NAMALWA (cell line): Measurements from ENCODE around the gene WWTR1.

Source experiments
- DNase-seq: peaks from one replicate; pipeline ENCODE4 v3.0.0-alpha.2; 2015; ENCODE audit warnings: low spot score

Gene WWTR1

GRCh38 chr3:149592758-149593240, 65.0 kb downstream of the WWTR1 start:
- no peak for DNase-seq

- DNase-seq, result no peak
Measured at GRCh38 chr3:149590691-149591441, 67.0 kb downstream of the WWTR1 start.

- no peak for DNase-seq
Measured at GRCh38 chr3:149589332-149589731, 68.5 kb downstream of the WWTR1 start.

- DNase-seq, result no peak
Measured at GRCh38 chr3:149588909-149589308, 68.9 kb downstream of the WWTR1 start.

GRCh38 chr3:149587383-149587782, 70.4 kb downstream of the WWTR1 start:
- DNase-seq, result no peak

GRCh38 chr3:149586871-149587270, 71.0 kb downstream of the WWTR1 start:
- no peak for DNase-seq

- no peak for DNase-seq
Measured at GRCh38 chr3:149585401-149585726, 72.5 kb downstream of the WWTR1 start.

GRCh38 chr3:149583921-149584635, 73.7 kb downstream of the WWTR1 start:
- no peak for DNase-seq

GRCh38 chr3:149582395-149582794, 75.4 kb downstream of the WWTR1 start:
- DNase-seq, result no peak

GRCh38 chr3:149581681-149582370, 76.0 kb downstream of the WWTR1 start:
- no peak for DNase-seq

- DNase-seq, result no peak
Measured at GRCh38 chr3:149581248-149581647, 76.6 kb downstream of the WWTR1 start.

- DNase-seq, result no peak
Measured at GRCh38 chr3:149579838-149580542, 77.8 kb downstream of the WWTR1 start.

GRCh38 chr3:149579161-149579560, 78.7 kb downstream of the WWTR1 start:
- no peak for DNase-seq

GRCh38 chr3:149577801-149578200, 80.0 kb downstream of the WWTR1 start:
- DNase-seq, result no peak

- no peak for DNase-seq
Measured at GRCh38 chr3:149575961-149576564, 81.8 kb downstream of the WWTR1 start.

- DNase-seq, result no peak
Measured at GRCh38 chr3:149575213-149575960, 82.4 kb downstream of the WWTR1 start.

- DNase-seq, result no peak
Measured at GRCh38 chr3:149572796-149573414, 84.9 kb downstream of the WWTR1 start.

- no peak for DNase-seq
Measured at GRCh38 chr3:149571381-149571780, 86.4 kb downstream of the WWTR1 start.

GRCh38 chr3:149570016-149570415, 87.8 kb downstream of the WWTR1 start:
- DNase-seq, result no peak

GRCh38 chr3:149567381-149567780, 90.4 kb downstream of the WWTR1 start:
- no peak for DNase-seq
